AG09319 (cell line): ENCODE data around the gene SGSH.
A peak's percentile ranks its signal among the peaks of the same experiment; 100 is the strongest.

Experiments
- DNase-seq: peaks from one replicate; pipeline ENCODE4 v3.0.0-alpha.2; 2010; ENCODE audit warnings: low read depth; ENCODE audit errors: extremely low read depth
- TF ChIP-seq, protein P1 (sequence below): IDR thresholded peaks from 2 replicates; pipeline ENCODE4 v1.5.1; 2011; ENCODE audit warnings: low read depth, mild to moderate bottlenecking, inconsistent platforms, low read length, moderate library complexity

Gene SGSH

DNA sequence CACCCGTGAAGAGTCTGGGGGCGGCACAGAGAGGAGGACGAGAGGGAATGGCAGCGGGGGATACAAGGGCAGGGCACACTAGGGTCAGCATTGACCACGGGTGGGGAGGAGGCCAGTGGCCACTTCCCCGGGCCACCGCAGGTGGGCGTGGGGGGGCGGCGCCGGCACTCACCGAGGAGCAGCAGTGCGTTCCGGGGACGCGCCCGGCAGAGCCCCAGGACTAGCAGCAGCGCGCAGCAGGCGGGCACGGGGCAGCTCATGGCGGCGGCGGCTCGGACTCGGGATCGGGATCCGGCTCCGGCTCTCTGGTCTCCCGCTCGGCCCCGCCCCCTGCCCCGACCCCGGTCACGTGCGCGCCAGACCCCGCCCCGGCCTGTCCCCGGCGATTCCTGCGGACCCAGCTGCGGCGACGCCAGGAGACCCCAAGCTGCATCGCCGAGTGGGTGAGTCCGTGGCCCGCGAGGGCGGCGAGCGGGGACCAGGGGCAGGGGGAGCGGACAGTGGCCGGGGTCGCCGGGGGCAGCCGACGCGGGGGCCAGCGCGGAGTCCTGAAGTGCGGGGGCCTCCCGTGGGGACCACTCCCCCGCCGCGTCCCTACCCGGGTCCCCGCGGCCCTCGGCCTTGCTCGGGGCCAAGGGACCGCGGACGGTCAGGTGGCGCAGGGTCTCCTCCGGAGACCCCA, at the start of gene SGSH, which contains the start of gene SLC26A11:
SGSH (minus strand) TSS at position 280 of the 682 bp plus-strand sequence; CDS start at position 260, 20 bp downstream.
SLC26A11 (plus strand) TSS at position 374 of the 682 bp plus-strand sequence. CDS start 1,134 bp downstream, outside the sequence.
- TF ChIP-seq, protein P1, sequence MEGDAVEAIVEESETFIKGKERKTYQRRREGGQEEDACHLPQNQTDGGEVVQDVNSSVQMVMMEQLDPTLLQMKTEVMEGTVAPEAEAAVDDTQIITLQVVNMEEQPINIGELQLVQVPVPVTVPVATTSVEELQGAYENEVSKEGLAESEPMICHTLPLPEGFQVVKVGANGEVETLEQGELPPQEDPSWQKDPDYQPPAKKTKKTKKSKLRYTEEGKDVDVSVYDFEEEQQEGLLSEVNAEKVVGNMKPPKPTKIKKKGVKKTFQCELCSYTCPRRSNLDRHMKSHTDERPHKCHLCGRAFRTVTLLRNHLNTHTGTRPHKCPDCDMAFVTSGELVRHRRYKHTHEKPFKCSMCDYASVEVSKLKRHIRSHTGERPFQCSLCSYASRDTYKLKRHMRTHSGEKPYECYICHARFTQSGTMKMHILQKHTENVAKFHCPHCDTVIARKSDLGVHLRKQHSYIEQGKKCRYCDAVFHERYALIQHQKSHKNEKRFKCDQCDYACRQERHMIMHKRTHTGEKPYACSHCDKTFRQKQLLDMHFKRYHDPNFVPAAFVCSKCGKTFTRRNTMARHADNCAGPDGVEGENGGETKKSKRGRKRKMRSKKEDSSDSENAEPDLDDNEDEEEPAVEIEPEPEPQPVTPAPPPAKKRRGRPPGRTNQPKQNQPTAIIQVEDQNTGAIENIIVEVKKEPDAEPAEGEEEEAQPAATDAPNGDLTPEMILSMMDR, result no peak
- peak; percentile 14 for DNase-seq

DNA sequence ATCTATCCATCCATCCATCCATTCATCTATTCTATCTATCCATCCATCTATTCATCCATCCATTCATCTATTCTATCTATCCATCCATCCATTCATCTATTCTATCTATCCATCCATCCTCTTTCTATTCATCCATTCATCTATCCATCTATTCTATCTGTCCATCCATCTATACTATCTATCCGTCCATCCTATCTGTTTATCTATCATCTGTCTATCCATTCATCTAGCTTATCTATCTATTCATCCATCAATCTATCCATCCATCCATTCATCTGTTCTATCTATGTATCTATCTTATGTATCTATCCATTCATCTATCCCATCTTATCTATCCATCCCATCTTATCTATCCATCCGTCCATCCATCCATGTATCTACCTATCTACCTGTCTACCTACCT, 49.3 kb upstream of the SGSH start:
- DNase-seq, result no peak
- TF ChIP-seq, protein P1, result no peak

DNA sequence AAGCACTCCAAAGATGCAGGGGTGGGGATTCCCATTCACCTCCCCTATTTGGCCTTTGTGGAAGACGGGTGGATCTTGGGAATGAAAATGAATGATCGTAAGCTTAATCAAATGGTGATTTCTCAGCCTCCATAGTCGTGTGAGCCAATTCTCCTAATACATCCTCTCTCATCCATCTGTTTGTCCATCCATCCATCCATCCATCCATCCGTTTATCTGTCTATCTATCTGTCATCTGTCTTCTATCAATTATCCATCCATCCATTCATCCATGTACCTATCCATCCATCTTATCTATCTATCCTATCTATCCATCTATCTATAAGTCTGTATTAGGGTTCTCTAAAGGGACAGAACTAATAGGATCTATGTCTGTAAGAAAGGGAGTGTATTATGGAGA, 48.3 kb upstream of the SGSH start:
- no peak for DNase-seq
- TF ChIP-seq, protein P1, result no peak

DNA sequence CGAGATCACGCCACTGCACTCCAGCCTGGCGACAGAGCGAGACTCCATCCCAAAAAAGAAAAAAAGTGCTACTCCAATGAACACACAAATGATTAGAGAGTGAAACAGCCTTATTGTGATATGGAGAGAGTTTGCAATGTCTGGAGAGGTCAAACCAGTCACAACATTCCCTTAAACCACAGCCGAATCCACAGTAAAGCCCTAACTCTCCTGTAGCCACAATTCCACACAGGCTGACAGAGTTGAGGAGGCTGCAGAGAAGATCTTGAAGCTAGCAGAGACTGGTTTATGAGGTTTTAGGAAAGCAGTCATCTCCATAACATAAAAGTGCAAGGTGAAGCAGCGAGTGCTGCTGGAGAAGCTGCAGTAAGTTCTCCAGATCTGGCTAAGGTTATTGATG, 47.3 kb upstream of the SGSH start:
- no peak for DNase-seq
- TF ChIP-seq, protein P1, result no peak

DNA sequence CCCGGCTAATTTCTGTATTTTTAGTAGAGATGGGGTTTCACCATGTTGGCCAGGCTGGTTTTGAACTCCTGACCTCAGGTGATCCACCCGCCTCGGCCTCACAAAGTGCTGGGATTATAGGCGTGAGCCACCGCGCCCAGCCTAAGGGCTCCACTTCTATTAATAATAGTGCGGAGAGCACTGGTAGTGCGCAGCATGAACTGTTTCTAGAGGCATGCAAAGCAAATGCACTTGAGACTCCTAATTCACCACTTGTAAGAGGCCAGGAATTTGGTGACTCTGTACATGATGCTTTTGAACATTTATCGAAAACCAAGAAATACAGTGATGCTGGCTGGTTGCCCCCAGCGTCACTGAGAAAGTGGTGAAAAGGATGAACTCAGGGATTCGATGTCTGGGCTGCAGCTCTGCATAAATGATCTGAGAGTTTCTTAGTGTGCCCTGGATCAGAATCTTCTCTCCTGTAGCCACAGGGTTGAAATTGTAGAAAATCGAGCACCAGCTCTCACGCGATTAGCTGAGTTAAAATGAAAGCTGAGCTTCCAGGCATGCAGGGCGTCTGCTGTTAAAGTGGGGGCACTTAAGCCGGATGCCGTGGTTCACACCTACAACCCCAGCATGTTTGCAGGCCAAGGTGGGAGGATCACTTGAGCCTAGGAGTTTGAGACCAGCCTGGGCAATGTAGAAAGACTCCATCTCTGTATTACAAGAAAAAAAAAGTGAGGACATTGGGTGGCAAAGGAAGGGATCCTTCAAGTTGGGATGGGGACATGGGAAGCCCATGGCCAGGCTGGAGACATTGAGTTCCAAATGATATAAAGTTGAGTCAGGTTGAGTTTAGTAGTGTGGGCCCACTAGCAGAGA, 45.3 kb upstream of the SGSH start:
- TF ChIP-seq, protein P1, result no peak
- no peak for DNase-seq

DNA sequence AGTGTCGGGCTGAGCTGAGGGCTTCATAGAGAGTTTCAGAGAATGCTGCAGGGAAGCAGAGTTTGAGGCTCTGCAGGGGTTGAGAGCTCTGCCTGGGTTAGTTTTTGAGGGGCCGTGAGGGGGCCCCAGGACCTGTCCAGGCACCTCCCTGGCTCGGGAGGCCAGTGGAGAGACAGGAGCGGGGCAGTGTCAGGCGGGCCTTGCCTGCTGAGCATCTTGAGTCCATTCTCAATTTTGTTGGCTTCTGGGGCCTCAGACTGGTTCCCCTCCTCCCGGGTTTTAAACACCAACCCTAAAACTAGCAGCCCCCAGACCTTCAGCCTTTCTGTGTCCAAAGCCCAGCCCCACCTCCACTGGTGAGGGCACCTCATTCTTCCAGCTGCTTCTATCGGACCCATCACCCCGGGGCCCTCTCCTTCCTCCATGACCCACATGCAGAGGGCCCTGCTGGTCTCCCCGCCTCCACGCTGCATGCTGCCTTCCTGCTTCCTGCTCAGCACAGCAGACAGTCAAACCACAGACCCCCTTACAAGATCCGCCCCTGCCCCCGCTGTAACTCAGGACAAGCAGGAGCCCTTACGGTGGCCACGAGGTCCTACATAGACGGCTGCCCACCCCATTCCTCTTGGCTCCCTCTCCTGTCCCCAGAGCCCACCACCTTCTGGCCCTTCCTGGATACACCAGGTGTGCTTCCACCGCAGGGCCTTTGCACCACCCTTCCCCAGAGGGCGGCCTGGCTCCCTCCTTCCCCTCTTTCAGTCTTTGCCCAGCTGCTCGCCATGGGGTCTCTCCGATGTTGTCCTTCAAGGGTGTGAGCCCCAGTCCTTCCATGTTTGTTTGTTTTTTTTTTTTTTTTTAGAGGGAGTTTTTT, 44.3 kb upstream of the SGSH start:
- TF ChIP-seq, protein P1, result no peak
- DNase-seq, result no peak
